ENCODE results near the gene ZNF331. TPM values are rescaled to one million over a fixed set of nuclear protein-coding genes. Genes with fewer than 3 reads are reported as not detected.

The ZNF331 gene
- total and polyA plus RNA-seq, 2 of the 8 experiments (the other 6 are each of a cell fraction or from before 2014, with no cell fraction given): 30.0 to 44.1 TPM

GRCh38 chr19:53525922-53526321 is 12.0 kb upstream of the ZNF331 start:
- Histone ChIP-seq H2BK120ac (replicated peaks; ENCODE audit: low read depth, low read length) (no peak overlapping the region), H2BK5ac (ENCODE audit: low read depth, low read length) (no peak overlapping the region), H4K5ac (ENCODE audit: insufficient read length, low read depth, low read length) (no peak overlapping the region), H3K27ac (ENCODE audit: low read depth, low read length) (no peak overlapping the region), H3K27me3 (replicated peaks in 1 of 4; ENCODE audit: control insufficient read depth in 3 of 4, extremely low read depth in 1 of 4, insufficient read depth in 3 of 4, low read length in 3 of 4) (no peaks in the 10 kb centered on the region), H2BK20ac (ENCODE audit: low read length) (no peak overlapping the region), H3K79me2 (ENCODE audit: control insufficient read depth in 1 of 2, insufficient read depth in 2 of 2, low read length in 2 of 2) (peaks cover 10 to 46% of the 10 kb centered on the region in 2 experiments; a peak in 3 of 4 replicates), H2AK5ac (ENCODE audit: low read depth, low read length) (no peak overlapping the region), H3K56ac (replicated peaks; ENCODE audit: insufficient read length, low read depth, low read length) (no peak overlapping the region), H4K91ac (replicated peaks; ENCODE audit: insufficient read length, low read length) (no peak overlapping the region), H3K4me3 (ENCODE audit: extremely low read depth in 1 of 4, insufficient read depth in 2 of 4, low read depth in 3 of 4, low read length in 4 of 4) (no peak overlapping the region), H4K20me1 (replicated peaks in 1 of 2; ENCODE audit: control insufficient read depth in 1 of 2, insufficient read depth in 2 of 2, low read length in 2 of 2) (peaks cover 0 to 8% of the 10 kb centered on the region in 2 experiments), H4K8ac (ENCODE audit: extremely low read depth, insufficient read depth, low read length) (no peak overlapping the region), H3K4ac (replicated peaks; ENCODE audit: insufficient read length, low read depth, low read length) (no peak overlapping the region), H3K36me3 (ENCODE audit: control insufficient read depth in 2 of 4, insufficient read depth in 4 of 4, low read length in 3 of 4) (peaks cover 2 to 31% (median 16%) of the 10 kb centered on the region in 4 experiments; a peak in 6 of 8 replicates), H3K23ac (ENCODE audit: insufficient read length) (no peak overlapping the region), H3K79me1 (ENCODE audit: low read depth, low read length) (peaks cover 3% of the 10 kb centered on the region; the same call in 1 of the 2 replicates), H3K9ac (replicated peaks in 1 of 4; ENCODE audit: extremely low read depth in 1 of 4, low read depth in 3 of 4, low read length in 3 of 4) (no peak overlapping the region), H3K18ac (ENCODE audit: extremely low read depth, low read length) (no peak overlapping the region), H3K14ac (ENCODE audit: insufficient read length) (no peak overlapping the region), H3K4me2 (ENCODE audit: insufficient read depth in 1 of 2, low read depth in 2 of 2, low read length in 2 of 2) (no peak overlapping the region), H3K23me2 (ENCODE audit: low read depth, low read length) (peaks cover 7% of the 10 kb centered on the region), H2BK12ac (ENCODE audit: low read depth, low read length) (no peak overlapping the region), H3K9me3 (ENCODE audit: insufficient read depth in 2 of 2, low read depth in 1 of 2, low read length in 1 of 2) (peaks cover 0 to 3% of the 10 kb centered on the region in 2 experiments; a peak in 1 of 4 replicates), H3K4me1 (replicated peaks in 1 of 4; ENCODE audit: control insufficient read depth in 3 of 4, insufficient read depth in 4 of 4, low read length in 3 of 4) (peaks cover 0 to 5% (median 0%) of the 10 kb centered on the region in 4 experiments; a peak in 3 of 7 replicates), H2BK15ac (ENCODE audit: low read length) (no peak overlapping the region), H2AFZ (ENCODE audit: low read length) (no peak overlapping the region)
- 95% methylated on average over 2 of the region's 2 CpGs; no CpG with 5 or more reads in 1 of the 2 experiments for WGBS, 2 experiments (ENCODE audit: extremely low coverage in 1 of 2, insufficient coverage in 1 of 2, insufficient read length in 1 of 2, insufficient replicate concordance in 2 of 2, low coverage in 1 of 2, low lambda C conversion rate in 2 of 2, missing lambda C conversion rate in 1 of 2)
- POLR2A ChIA-PET (ENCODE audit: partially characterized antibody): no interaction called here
- FAIRE-seq: no peak
- CTCF ChIA-PET (ENCODE audit: partially characterized antibody): interaction anchor here (1.0 kb wide), 1 partner anchor 18 kb away, joined by 3 read pairs; no protein-coding TSS in a partner anchor
- no peak for DNase-seq (ENCODE audit: low read depth in 1 of 2, low spot score in 2 of 2)
- TF ChIP-seq EGR1 (IDR thresholded peaks at IDR 0.05; ENCODE audit: borderline replicate concordance, low read depth, low read length) (no peak), NANOG (IDR thresholded peaks at IDR 0.05; ENCODE audit: insufficient read depth, low read depth, low read length, poor library complexity, severe bottlenecking) (no peak), HDAC6 (IDR thresholded peaks at IDR 0.05; ENCODE audit: low read depth, low read length) (no peak), CHD1 (IDR thresholded peaks at IDR 0.05; ENCODE audit: low read depth, low read length) (no peak), FOSL1 (IDR thresholded peaks at IDR 0.05; ENCODE audit: insufficient read depth, low read depth, low read length) (no peak), GTF2F1 (IDR thresholded peaks at IDR 0.05; ENCODE audit: borderline replicate concordance, low read depth, low read length) (no peak), TAF7 (optimal IDR thresholded peaks at IDR 0.05; ENCODE audit: borderline replicate concordance, low read depth, low read length) (no peak), ASH2L (IDR thresholded peaks at IDR 0.05; ENCODE audit: low read length) (no peak), ZNF274 (IDR thresholded peaks at IDR 0.05; ENCODE audit: borderline replicate concordance, extremely low read depth, low read length) (no peak), BACH1 (IDR thresholded peaks at IDR 0.05; ENCODE audit: low read length) (no peak), TBP (IDR thresholded peaks at IDR 0.05; ENCODE audit: low read depth, low read length) (no peak)

Data from H1 (cell line).